ENCODE results near the gene DCANP1. TPM values are rescaled to one million over a fixed set of nuclear protein-coding genes. Genes with fewer than 3 reads are reported as not detected.

DCANP1 gene
- total and polyA plus RNA-seq, 10 of the 15 experiments (the other 5 are each of a cell fraction or from before 2014, with no cell fraction given) = 0.01 TPM; not detected in 9

- Histone ChIP-seq H3K79me2 (ENCODE audit: control insufficient read depth, insufficient read depth, low read length) (no peaks in the 10 kb centered on the region), H4K20me1 (ENCODE audit: control insufficient read depth, insufficient read depth) (no peaks in the 10 kb centered on the region), H3K4me1 (ENCODE audit: control insufficient read depth, insufficient read depth, low read length) (peaks cover 22% of the 10 kb centered on the region), H3K9ac (ENCODE audit: control insufficient read depth, insufficient read depth, low read length) (no peak overlapping the region), H3K4me2 (ENCODE audit: control insufficient read depth, insufficient read depth) (no peak overlapping the region), H3K36me3 (ENCODE audit: control insufficient read depth in 2 of 2, insufficient read depth in 2 of 2, low read length in 1 of 2) (no peaks in the 10 kb centered on the region), H3K27me3 (replicated peaks in 1 of 2; ENCODE audit: control insufficient read depth in 2 of 2, insufficient read depth in 2 of 2, low read length in 1 of 2) (0 out of 4 replicates have a peak, but pooled peaks cover 0 to 1% of the 10 kb centered on the region in 2 experiments), H3K9me3 (replicated peaks; ENCODE audit: control insufficient read depth, insufficient read depth, low read length) (no peaks in the 10 kb centered on the region; the same call in 2 of the 3 replicates), H2AFZ (ENCODE audit: control insufficient read depth, low read depth, low read length) (no peak overlapping the region), H3K27ac (ENCODE audit: control insufficient read depth, insufficient read depth) (no peak overlapping the region), H3K4me3 (no peak overlapping the region)
- ChIA-PET SMC1A (ENCODE audit: uncharacterized antibody, unreplicated experiment) (interaction anchor here (1.1 to 1.2 kb wide), 2 partner anchors 13 to 23 kb away, joined by 3 to 5 read pairs; no protein-coding TSS in a partner anchor), POLR2A (interaction anchor here (1.0 kb wide), 1 partner anchor 49 kb away, joined by 3 read pairs; no protein-coding TSS in a partner anchor), RAD21 (ENCODE audit: unreplicated experiment) (no interaction called here), CTCF (interaction anchor here (1.0 kb wide), 1 partner anchor 124 kb away, joined by 4 read pairs; no protein-coding TSS in a partner anchor)
- intact Hi-C loops (cut with micrococcal nuclease; ENCODE audit: unreplicated experiment) = no loop called here
- TF ChIP-seq GATAD2B (conservative IDR thresholded peaks at IDR 0.05; ENCODE audit: low read depth) (no peak), LARP7 (IDR thresholded peaks at IDR 0.05) (no peak), ETV6 (conservative IDR thresholded peaks at IDR 0.05 in 1 of 2, IDR thresholded peaks at IDR 0.05 in 1 of 2; ENCODE audit: borderline replicate concordance in 1 of 2, low read depth in 1 of 2) (no peak), NFYB (IDR thresholded peaks at IDR 0.05; ENCODE audit: insufficient read depth, low read depth, low read length) (no peak), STAT1 (conservative IDR thresholded peaks at IDR 0.05) (no peak), POLR2AphosphoS5 (IDR thresholded peaks at IDR 0.05; ENCODE audit: low read length) (no peak), SP1 (IDR thresholded peaks at IDR 0.05; ENCODE audit: low read depth, low read length) (no peak), KLF5 (IDR thresholded peaks at IDR 0.05; ENCODE audit: partially characterized antibody) (no peak), NR2C1 (IDR thresholded peaks at IDR 0.05) (no peak), USF2 (IDR thresholded peaks at IDR 0.05; ENCODE audit: borderline replicate concordance, low read depth, low read length) (no peak), YBX1 (IDR thresholded peaks at IDR 0.05) (no peak), ZZZ3 (IDR thresholded peaks at IDR 0.05; ENCODE audit: control insufficient read depth, insufficient read length, low read depth) (no peak), GABPA (IDR thresholded peaks at IDR 0.05; ENCODE audit: low read depth) (no peak), BHLHE40 (IDR thresholded peaks at IDR 0.05; ENCODE audit: borderline replicate concordance in 1 of 2, low read depth in 2 of 2, low read length in 1 of 2) (no peak)
- no peak for DNase-seq (ENCODE audit: low read depth, low spot score)
- BruUV-seq (replicated peaks) = no TSS peak
- 6% methylated on average over 4 of the region's 4 CpGs for WGBS (ENCODE audit: insufficient coverage, insufficient replicate concordance, low lambda C conversion rate, missing lambda C conversion rate)
- no peak for FAIRE-seq
- ATAC-seq = no peak
- in situ Hi-C loops (cut with MboI) = no loop called here
Measured at GRCh38 chr5:135441919-135442318, 5.2 kb downstream of the DCANP1 start.

Data from GM12878 (cell line).